HepG2 (cell line): ENCODE data around the gene ATP5F1E. TPM values are rescaled to one million over a fixed set of nuclear protein-coding genes. Genes with fewer than 3 reads are reported as not detected.

Experiments used
- DPF2 ChIP-seq: sonication (generic); formaldehyde crosslinking; IDR thresholded peaks from 2 replicates; pipeline ENCODE4 v1.4.0; 2020; ENCODE audit warnings: mild to moderate bottlenecking, low read depth, missing genetic modification reagents, borderline replicate concordance
- FOXK2 ChIP-seq: fragments of 450-650 bp; IDR thresholded peaks from 2 replicates; pipeline ENCODE4 v1.6.1; 2016
- GATAD1 ChIP-seq: IDR thresholded peaks from 2 replicates; pipeline ENCODE4 v1.6.1; 2016; ENCODE audit warnings: missing genetic modification reagents, missing compliant biosample characterization
- HNF4A ChIP-seq: sonication (generic); formaldehyde crosslinking; IDR thresholded peaks from 2 replicates; pipeline ENCODE4 v1.4.0; 2020; ENCODE audit warnings: missing genetic modification reagents
- JARID2 ChIP-seq: sonication (generic); formaldehyde crosslinking; IDR thresholded peaks from 2 replicates; pipeline ENCODE4 v1.8.1; 2023; ENCODE audit warnings: missing genetic modification reagents, inconsistent platforms; ENCODE audit not compliant: insufficient replicate concordance
- MEIS1 ChIP-seq: sonication (generic); formaldehyde crosslinking; IDR thresholded peaks from 2 replicates; pipeline ENCODE4 v1.9.0; 2021; ENCODE audit warnings: mild to moderate bottlenecking, missing genetic modification reagents, moderate library complexity, borderline replicate concordance
- NR2F6 ChIP-seq, 2 experiments: IDR thresholded peaks; 2 replicates each; pipeline ENCODE4 v1.6.1; 2016; ENCODE audit warnings: antibody characterized with exemption in 1 of 2, mild to moderate bottlenecking in 1 of 2
- PRPF4 ChIP-seq: fragments of 200-400 bp; formaldehyde crosslinking; IDR thresholded peaks from 2 replicates; pipeline ENCODE4 v1.6.1; 2016; ENCODE audit warnings: low read length, low read depth; ENCODE audit not compliant: poor library complexity, severe bottlenecking
- REPIN1 ChIP-seq: sonication (generic); formaldehyde crosslinking; IDR thresholded peaks from 2 replicates; pipeline ENCODE4 v1.8.0; 2022; ENCODE audit warnings: missing genetic modification reagents, low read depth, mild to moderate bottlenecking, borderline replicate concordance
- SP5 ChIP-seq: IDR thresholded peaks from 2 replicates; pipeline ENCODE4 v1.6.1; 2016; ENCODE audit warnings: low read depth, borderline replicate concordance
- TP53 ChIP-seq: sonication (generic); formaldehyde crosslinking; conservative IDR thresholded peaks from 2 replicates; pipeline ENCODE4 v1.4.0; 2020; ENCODE audit warnings: missing genetic modification reagents
- YEATS4 ChIP-seq: sonication (generic); formaldehyde crosslinking; IDR thresholded peaks from 2 replicates; pipeline ENCODE4 v1.4.0; 2020; ENCODE audit warnings: missing genetic modification reagents, borderline replicate concordance
- ZKSCAN8 ChIP-seq: IDR thresholded peaks from 2 replicates; pipeline ENCODE4 v1.6.1; 2016; ENCODE audit warnings: borderline replicate concordance, missing genetic modification reagents, missing compliant biosample characterization
- ZNF24 ChIP-seq: fragments of 450-650 bp; IDR thresholded peaks from 2 replicates; pipeline ENCODE4 v1.6.1; 2017; ENCODE audit warnings: antibody characterized with exemption, mild to moderate bottlenecking
- ZNF253 ChIP-seq: sonication (generic); formaldehyde crosslinking; IDR thresholded peaks from 2 replicates; pipeline ENCODE4 v1.8.0; 2022; ENCODE audit warnings: mild to moderate bottlenecking, missing genetic modification reagents, borderline replicate concordance
- ZNF720 ChIP-seq: sonication (generic); formaldehyde crosslinking; IDR thresholded peaks from 2 replicates; pipeline ENCODE4 v1.4.0; 2020; ENCODE audit warnings: missing genetic modification reagents
- ZNF772 ChIP-seq: sonication (generic); formaldehyde crosslinking; IDR thresholded peaks from 2 replicates; pipeline ENCODE4 v1.5.0; 2020; ENCODE audit warnings: mild to moderate bottlenecking, missing genetic modification reagents
- polyA plus RNA-seq, 8 experiments: library from polyadenylated mRNA; depleted of rRNA in 3 of 8; stranded (reverse) in 7 of 8; unstranded in 1 of 8; fragments of >200 nt; fragmentation: Illumina TruSeq in 4 of 8; extraction: Trizol in 4 of 8; gene quantifications; 2 replicates each; pipeline versions ENCODE4 v1.2.1 to v1.2.3, GENCODE V29; 2011 to 2016; ENCODE audit warnings: low read depth in 4 of 8, missing spikeins in 1 of 8, mixed read lengths in 1 of 8; ENCODE audit not compliant: insufficient read depth in 1 of 8
- total RNA-seq, 5 experiments: library from RNA; depleted of rRNA; stranded (reverse); fragments of >200 nt; fragmentation: Illumina TruSeq; extraction: Trizol; gene quantifications; 2 replicates each; pipeline ENCODE4 v1.2.3, GENCODE V29; 2016; ENCODE audit warnings: low read depth in 1 of 5
- TF ChIP-seq, protein P1 (sequence below): sonication (generic); formaldehyde crosslinking; IDR thresholded peaks from 2 replicates; pipeline ENCODE4 v1.4.0; 2020; ENCODE audit warnings: missing genetic modification reagents
- TF ChIP-seq, protein P2 (sequence below): fragments of 450-650 bp; IDR thresholded peaks from 2 replicates; pipeline ENCODE4 v1.6.1; 2017
- TF ChIP-seq, protein P3 (sequence below): sonication (generic); formaldehyde crosslinking; IDR thresholded peaks from 2 replicates; pipeline ENCODE4 v1.5.1; 2020; ENCODE audit warnings: mild to moderate bottlenecking, moderate library complexity, missing genetic modification reagents
- TF ChIP-seq, protein P4 (sequence below), 2 experiments: sonication (generic) in 1 of 2; formaldehyde crosslinking in 1 of 2; IDR thresholded peaks; 2 replicates each; pipeline versions ENCODE4 v1.4.0 to v1.6.1; 2016 to 2020; ENCODE audit warnings: borderline replicate concordance in 1 of 2, low read depth in 1 of 2, mild to moderate bottlenecking in 1 of 2, missing genetic modification reagents in 1 of 2

ATP5F1E gene
- total and polyA plus RNA-seq, 2 of the 13 experiments (the other 11 are each of a cell fraction or from before 2014, with no cell fraction given), result 121 to 134 TPM

DNA sequence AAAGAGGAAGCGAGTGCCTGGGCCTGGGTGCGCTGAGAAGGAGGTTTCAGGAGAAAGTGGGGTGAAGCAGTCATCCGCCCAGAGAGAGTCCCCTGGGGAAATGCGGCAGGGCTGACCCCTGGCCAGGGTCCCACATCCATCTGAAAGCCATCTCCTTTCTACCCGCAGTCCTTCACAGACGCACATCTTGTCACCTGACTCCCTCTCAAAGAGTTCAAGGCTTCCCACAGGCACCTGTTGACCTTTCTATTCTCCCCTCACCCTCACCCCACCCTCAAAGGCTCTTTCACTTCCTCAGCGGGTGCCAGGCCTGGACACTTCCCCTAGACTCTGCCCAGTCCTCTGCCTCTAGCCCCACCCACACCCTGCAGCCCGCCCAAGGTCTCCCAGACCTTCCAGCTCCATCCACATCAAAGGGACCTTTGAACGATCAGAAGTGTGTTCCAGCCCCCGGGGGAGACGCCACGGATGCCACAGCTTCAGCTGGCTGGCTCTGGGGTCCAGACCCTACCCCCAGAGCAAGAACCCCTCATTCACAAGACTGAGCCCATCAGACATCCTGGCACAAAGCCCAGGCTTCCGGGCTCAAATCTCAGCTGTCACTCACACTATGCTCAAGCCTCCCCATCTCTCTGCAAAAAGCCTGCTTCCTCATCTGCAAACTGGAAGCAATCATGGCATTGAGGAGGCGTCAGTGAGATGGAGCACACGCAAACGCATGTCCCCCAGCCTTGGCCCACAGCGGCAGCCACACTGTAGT lies 27.2 kb downstream of the ATP5F1E start (continued):
- TF ChIP-seq ZNF772 (CRISPR knock-in tag) (peak; percentile 75), MEIS1 (CRISPR knock-in tag) (no peak; the same call in 1 of the 2 replicates), FOXK2 (no peak), GATAD1 (CRISPR knock-in tag) (peak; percentile 13; the same call in 1 of the 2 replicates), PRPF4 (no peak), NR2F6 (IDR thresholded peaks at IDR 0.05) (peak; percentile 86), NR2F6 (CRISPR knock-in tag; IDR thresholded peaks at IDR 0.05) (peak; percentile 87), TP53 (CRISPR knock-in tag) (no peak), ZNF253 (CRISPR knock-in tag) (no peak), ZNF720 (CRISPR knock-in tag) (no peak), ZNF24 (no peak), REPIN1 (CRISPR knock-in tag) (no peak), ZKSCAN8 (no peak), YEATS4 (CRISPR knock-in tag) (no peak; the same call in 1 of the 2 replicates), SP5 (CRISPR knock-in tag) (peak; percentile 79), DPF2 (CRISPR knock-in tag) (peak; percentile 39; the same call in 1 of the 2 replicates), JARID2 (CRISPR knock-in tag) (no peak), HNF4A (peak; percentile 51; the same call in 1 of the 2 replicates)
- TF ChIP-seq, protein P1, sequence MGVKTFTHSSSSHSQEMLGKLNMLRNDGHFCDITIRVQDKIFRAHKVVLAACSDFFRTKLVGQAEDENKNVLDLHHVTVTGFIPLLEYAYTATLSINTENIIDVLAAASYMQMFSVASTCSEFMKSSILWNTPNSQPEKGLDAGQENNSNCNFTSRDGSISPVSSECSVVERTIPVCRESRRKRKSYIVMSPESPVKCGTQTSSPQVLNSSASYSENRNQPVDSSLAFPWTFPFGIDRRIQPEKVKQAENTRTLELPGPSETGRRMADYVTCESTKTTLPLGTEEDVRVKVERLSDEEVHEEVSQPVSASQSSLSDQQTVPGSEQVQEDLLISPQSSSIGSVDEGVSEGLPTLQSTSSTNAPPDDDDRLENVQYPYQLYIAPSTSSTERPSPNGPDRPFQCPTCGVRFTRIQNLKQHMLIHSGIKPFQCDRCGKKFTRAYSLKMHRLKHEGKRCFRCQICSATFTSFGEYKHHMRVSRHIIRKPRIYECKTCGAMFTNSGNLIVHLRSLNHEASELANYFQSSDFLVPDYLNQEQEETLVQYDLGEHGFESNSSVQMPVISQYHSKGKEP (CRISPR knock-in tag), result no peak
- TF ChIP-seq, protein P2, sequence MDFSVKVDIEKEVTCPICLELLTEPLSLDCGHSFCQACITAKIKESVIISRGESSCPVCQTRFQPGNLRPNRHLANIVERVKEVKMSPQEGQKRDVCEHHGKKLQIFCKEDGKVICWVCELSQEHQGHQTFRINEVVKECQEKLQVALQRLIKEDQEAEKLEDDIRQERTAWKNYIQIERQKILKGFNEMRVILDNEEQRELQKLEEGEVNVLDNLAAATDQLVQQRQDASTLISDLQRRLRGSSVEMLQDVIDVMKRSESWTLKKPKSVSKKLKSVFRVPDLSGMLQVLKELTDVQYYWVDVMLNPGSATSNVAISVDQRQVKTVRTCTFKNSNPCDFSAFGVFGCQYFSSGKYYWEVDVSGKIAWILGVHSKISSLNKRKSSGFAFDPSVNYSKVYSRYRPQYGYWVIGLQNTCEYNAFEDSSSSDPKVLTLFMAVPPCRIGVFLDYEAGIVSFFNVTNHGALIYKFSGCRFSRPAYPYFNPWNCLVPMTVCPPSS, result no peak
- TF ChIP-seq, protein P3, sequence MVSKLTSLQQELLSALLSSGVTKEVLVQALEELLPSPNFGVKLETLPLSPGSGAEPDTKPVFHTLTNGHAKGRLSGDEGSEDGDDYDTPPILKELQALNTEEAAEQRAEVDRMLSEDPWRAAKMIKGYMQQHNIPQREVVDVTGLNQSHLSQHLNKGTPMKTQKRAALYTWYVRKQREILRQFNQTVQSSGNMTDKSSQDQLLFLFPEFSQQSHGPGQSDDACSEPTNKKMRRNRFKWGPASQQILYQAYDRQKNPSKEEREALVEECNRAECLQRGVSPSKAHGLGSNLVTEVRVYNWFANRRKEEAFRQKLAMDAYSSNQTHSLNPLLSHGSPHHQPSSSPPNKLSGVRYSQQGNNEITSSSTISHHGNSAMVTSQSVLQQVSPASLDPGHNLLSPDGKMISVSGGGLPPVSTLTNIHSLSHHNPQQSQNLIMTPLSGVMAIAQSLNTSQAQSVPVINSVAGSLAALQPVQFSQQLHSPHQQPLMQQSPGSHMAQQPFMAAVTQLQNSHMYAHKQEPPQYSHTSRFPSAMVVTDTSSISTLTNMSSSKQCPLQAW (CRISPR knock-in tag), result peak; percentile 79
- TF ChIP-seq, protein P4, sequence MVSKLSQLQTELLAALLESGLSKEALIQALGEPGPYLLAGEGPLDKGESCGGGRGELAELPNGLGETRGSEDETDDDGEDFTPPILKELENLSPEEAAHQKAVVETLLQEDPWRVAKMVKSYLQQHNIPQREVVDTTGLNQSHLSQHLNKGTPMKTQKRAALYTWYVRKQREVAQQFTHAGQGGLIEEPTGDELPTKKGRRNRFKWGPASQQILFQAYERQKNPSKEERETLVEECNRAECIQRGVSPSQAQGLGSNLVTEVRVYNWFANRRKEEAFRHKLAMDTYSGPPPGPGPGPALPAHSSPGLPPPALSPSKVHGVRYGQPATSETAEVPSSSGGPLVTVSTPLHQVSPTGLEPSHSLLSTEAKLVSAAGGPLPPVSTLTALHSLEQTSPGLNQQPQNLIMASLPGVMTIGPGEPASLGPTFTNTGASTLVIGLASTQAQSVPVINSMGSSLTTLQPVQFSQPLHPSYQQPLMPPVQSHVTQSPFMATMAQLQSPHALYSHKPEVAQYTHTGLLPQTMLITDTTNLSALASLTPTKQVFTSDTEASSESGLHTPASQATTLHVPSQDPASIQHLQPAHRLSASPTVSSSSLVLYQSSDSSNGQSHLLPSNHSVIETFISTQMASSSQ (IDR thresholded peaks at IDR 0.05; ENCODE audit: low read depth), result no peak
- TF ChIP-seq, protein P4 (CRISPR knock-in tag; IDR thresholded peaks at IDR 0.05; ENCODE audit: borderline replicate concordance), result peak; percentile 67; the same call in 1 of the 2 replicates
